Peyer's patch (tissue), 4 donors: ENCODE data around the gene CSNK2B. TPM values are rescaled to one million over a fixed set of nuclear protein-coding genes. Genes with fewer than 3 reads are reported as not detected.

Experiments
- DNase-seq, 3 donors: peaks; one replicate each; pipeline ENCODE4 v3.0.0-alpha.2; 2017 to 2019
- H3K27ac ChIP-seq, 4 donors: fragments of 200-600 bp; sonication (generic); one replicate each; pipeline ENCODE4 v1.5.1; 2016 to 2019
- H3K27me3 ChIP-seq, 2 donors: fragments of 200-600 bp; sonication (generic); one replicate each; pipeline ENCODE4 v1.5.1; 2019
- H3K36me3 ChIP-seq, 3 donors: fragments of 200-600 bp; sonication (generic); one replicate each; pipeline ENCODE4 v1.5.1; 2016 to 2019
- H3K4me1 ChIP-seq, 4 donors: fragments of 200-600 bp; sonication (generic); one replicate each; pipeline ENCODE4 v1.5.1; 2016 to 2019
- H3K4me3 ChIP-seq, 4 donors: fragments of 200-600 bp; sonication (generic); 1 replicate in 3 of 4; 2 replicates in 1 of 4; pipeline ENCODE4 v1.5.1; 2016 to 2019; ENCODE audit warnings: mild to moderate bottlenecking in 1 of 4
- H3K9me3 ChIP-seq, 4 donors: fragments of 200-600 bp; sonication (generic); one replicate each; pipeline ENCODE4 v1.5.1; 2016 to 2019; ENCODE audit warnings: mild to moderate bottlenecking in 1 of 4
- CTCF ChIP-seq, 6 experiments: fragments of 450-650 bp in 4 of 6; fragments of 200-600 bp in 2 of 6; sonication (generic) in 1 of 6; IDR thresholded peaks; one replicate each; pipeline ENCODE4 v1.5.1; 2017 to 2019; ENCODE audit warnings: antibody characterized with exemption in 6 of 6, mild to moderate bottlenecking in 3 of 6, moderate library complexity in 1 of 6
- POLR2A ChIP-seq, 2 donors: fragments of 450-650 bp; IDR thresholded peaks; one replicate each; pipeline ENCODE4 v1.5.1; 2017; ENCODE audit warnings: antibody characterized with exemption in 2 of 2, mild to moderate bottlenecking in 2 of 2, moderate library complexity in 2 of 2
- small RNA-seq, 2 donors: library from RNA; depleted of rRNA; stranded (forward); fragments of <200 nt; gene quantifications; one replicate each; pipeline ENCODE3, GENCODE V24; 2016
- total RNA-seq, 4 donors: library from RNA; depleted of rRNA; stranded (reverse); fragments of >200 nt; gene quantifications; one replicate each; pipeline ENCODE4 v1.1.0, GENCODE V29; 2016

Gene CSNK2B
- total RNA-seq, 4 donors from 2014 or later, result 209 to 243 (median 227) TPM

- H3K27ac ChIP-seq, result peak within 1 kb of the TSS in 1 of 4 donors; percentile 35
- TF ChIP-seq CTCF (IDR thresholded peaks at IDR 0.05) (no peak), POLR2A (IDR thresholded peaks at IDR 0.05) (no peak)
- H3K36me3 ChIP-seq, result no peaks in the 10 kb centered on the region
- H3K9me3 ChIP-seq, result no peaks in the 10 kb centered on the region
- H3K4me1 ChIP-seq, result peaks cover 0 to 15% (median 1%) of the 10 kb centered on the region in 4 donors
- no peaks in the 10 kb centered on the region for H3K27me3 ChIP-seq
- no peak for DNase-seq
- no peak within 1 kb of the TSS for H3K4me3 ChIP-seq
These were observed 49.4 kb downstream of the CSNK2B start, which contains the start of gene LY6G6D for GRCh38 chr6:31715022-31715958. Gene LY6G6D (plus strand): TSS chr6:31715348. CDS start chr6:31715356, 8 bp downstream.

DNA sequence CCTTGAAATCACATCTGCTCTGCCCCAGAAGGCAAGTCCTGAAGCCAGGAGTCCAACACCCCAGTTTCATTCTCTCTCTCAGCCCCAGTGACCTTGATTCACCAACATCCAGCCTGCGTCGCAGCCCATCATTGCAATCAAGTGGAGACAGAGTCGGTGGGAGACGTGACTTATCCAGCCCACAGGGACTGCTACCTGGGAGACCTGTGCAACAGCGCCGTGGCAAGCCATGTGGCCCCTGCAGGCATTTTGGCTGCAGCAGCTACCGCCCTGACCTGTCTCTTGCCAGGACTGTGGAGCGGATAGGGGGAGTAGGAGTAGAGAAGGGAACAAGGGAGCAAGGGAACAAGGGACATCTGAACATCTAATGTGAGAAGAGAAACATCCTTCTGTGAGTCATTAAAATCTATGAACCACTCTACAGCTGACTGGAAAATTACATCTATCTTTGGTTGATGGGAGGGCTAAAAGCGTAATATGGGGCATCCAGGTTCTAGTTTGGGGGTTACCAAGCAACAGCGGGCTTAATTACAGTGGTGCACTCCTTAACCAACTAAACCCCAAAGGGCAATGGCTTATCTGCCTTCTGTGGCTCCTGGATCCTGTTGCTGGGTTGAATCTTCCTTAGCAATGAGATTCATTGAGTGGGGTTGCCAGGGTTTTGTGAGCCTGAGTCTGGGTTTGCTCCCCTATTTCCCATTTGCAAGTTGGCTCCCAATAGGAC is 51.8 kb downstream of the CSNK2B start:
- Histone ChIP-seq H3K4me1 (peaks cover 0 to 8% (median 1%) of the 10 kb centered on the region in 4 donors), H3K27ac (peak overlapping the region in 1 of 4 donors; percentile 39), H3K36me3 (no peaks in the 10 kb centered on the region), H3K9me3 (no peaks in the 10 kb centered on the region), H3K27me3 (no peaks in the 10 kb centered on the region), H3K4me3 (no peak overlapping the region)
- no peak for TF ChIP-seq POLR2A (IDR thresholded peaks at IDR 0.05)
- TF ChIP-seq CTCF (IDR thresholded peaks at IDR 0.05), result no peak
- DNase-seq, result no peak

DNA sequence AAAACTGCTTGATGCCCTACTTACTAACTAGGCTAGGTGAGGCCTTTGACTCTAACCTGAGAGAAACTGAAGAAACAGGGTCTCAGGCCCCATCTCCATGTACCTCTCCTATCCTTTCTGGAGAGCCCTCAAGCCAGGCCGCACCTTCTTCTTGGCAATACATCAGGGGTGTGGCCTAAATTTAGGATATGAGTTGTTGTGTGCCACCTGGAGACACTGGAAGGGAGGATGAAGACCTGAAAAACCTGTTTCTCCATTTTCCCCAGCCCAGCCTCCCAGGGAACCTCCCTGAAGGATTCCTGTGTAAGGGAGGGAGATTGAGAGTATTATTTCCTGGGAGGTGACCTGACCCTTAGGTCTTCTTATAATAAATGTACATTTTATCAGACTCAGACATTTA is 52.4 kb downstream of the CSNK2B start:
- Histone ChIP-seq H3K27me3 (no peaks in the 10 kb centered on the region), H3K36me3 (no peaks in the 10 kb centered on the region), H3K9me3 (no peaks in the 10 kb centered on the region), H3K4me3 (no peak overlapping the region), H3K27ac (no peak overlapping the region), H3K4me1 (peaks cover 0 to 8% (median 1%) of the 10 kb centered on the region in 4 donors)
- TF ChIP-seq POLR2A (IDR thresholded peaks at IDR 0.05), result no peak
- no peak for TF ChIP-seq CTCF (IDR thresholded peaks at IDR 0.05)
- no peak for DNase-seq

- no peak for TF ChIP-seq POLR2A (IDR thresholded peaks at IDR 0.05)
- TF ChIP-seq CTCF (IDR thresholded peaks at IDR 0.05), result no peak
- Histone ChIP-seq H3K36me3 (no peaks in the 10 kb centered on the region), H3K4me3 (no peak overlapping the region), H3K9me3 (no peaks in the 10 kb centered on the region), H3K27me3 (no peaks in the 10 kb centered on the region), H3K4me1 (peaks cover 0 to under 1% (median 0%) of the 10 kb centered on the region in 4 donors), H3K27ac (no peak overlapping the region)
- DNase-seq, result no peak
These were observed 53.1 kb downstream of the CSNK2B start for GRCh38 chr6:31719001-31719400.

Small RNAs within 50 kb of the gene (small RNA-seq; reads per million reads assigned to genes)
- gene LY6G6D (0 reads per million in 2 donors), gene MIR4646 (0 to 0.47 reads per million in 2 donors), gene MIR6832 (0 reads per million in 2 donors), gene RF00019 (0 reads per million in 2 donors), gene SNORA38 (9.9 to 24.7 reads per million in 2 donors)

Other genes starting within 250 kb of the CSNK2B start
- gene MICB, start 167.9 kb upstream of the CSNK2B start, total RNA-seq, result 1 to 10 TPM; 4.7 to 9.9 (median 8.0) TPM
- gene MCCD1, start 137.1 kb upstream of the CSNK2B start, total RNA-seq, result not detected
- gene DDX39B, start 124.1 kb upstream of the CSNK2B start, total RNA-seq, result 1,000 to 10,000 TPM in 1 of 4 donors, 100 to 1,000 TPM in 3; 161 to 1,087 (median 280) TPM
- gene ATP6V1G2, start 119.5 kb upstream of the CSNK2B start, total RNA-seq, result not detected
- gene NFKBIL1, start 118.5 kb upstream of the CSNK2B start, total RNA-seq, result 10 to 100 TPM; 20.0 to 34.5 (median 30.1) TPM
- not detected for gene LTA, start 93.8 kb upstream of the CSNK2B start, total RNA-seq
- 1 to 10 TPM in 1 of 4 donors, under 1 TPM in 1, not detected in 2; 0.67 to 3.4 TPM for gene TNF, start 90.5 kb upstream of the CSNK2B start, total RNA-seq
- 10 to 100 TPM in 1 of 4 donors, not detected in 3; 14.9 TPM for gene LTB, start 83.7 kb upstream of the CSNK2B start, total RNA-seq
- gene LST1, start 79.8 kb upstream of the CSNK2B start, total RNA-seq, result 10 to 100 TPM in 1 of 4 donors, 1 to 10 TPM in 1, not detected in 2; 2.5 to 11.6 TPM
- gene NCR3, start 73.1 kb upstream of the CSNK2B start, total RNA-seq, result not detected
- gene AIF1, start 50.8 kb upstream of the CSNK2B start, total RNA-seq, result 100 to 1,000 TPM in 1 of 4 donors, 10 to 100 TPM in 1, 1 to 10 TPM in 2; 6.1 to 112 (median 11.2) TPM
- 100 to 1,000 TPM in 3 of 4 donors, 10 to 100 TPM in 1; 67.1 to 133 (median 126) TPM for gene PRRC2A, start 45.4 kb upstream of the CSNK2B start, total RNA-seq
- 100 to 1,000 TPM; 242 to 421 (median 323) TPM for gene BAG6, start 13.4 kb upstream of the CSNK2B start, total RNA-seq
- gene APOM, start 10.2 kb upstream of the CSNK2B start, total RNA-seq, result 10 to 100 TPM in 3 of 4 donors, not detected in 1; 10.0 to 34.9 (median 10.9) TPM
- 10 to 100 TPM; 26.4 to 46.7 (median 37.2) TPM for gene C6orf47, start 5.3 kb upstream of the CSNK2B start, total RNA-seq
- gene GPANK1, start 1.1 kb upstream of the CSNK2B start, total RNA-seq, result 10 to 100 TPM; 29.4 to 63.5 (median 41.9) TPM
- 10 to 100 TPM in 3 of 4 donors, 1 to 10 TPM in 1; 7.2 to 25.6 (median 19.7) TPM for gene LY6G5B, start 3.9 kb downstream of the CSNK2B start, total RNA-seq
- gene LY6G5C, start 15.0 kb downstream of the CSNK2B start, total RNA-seq, result not detected
- 10 to 100 TPM; 44.1 to 92.6 (median 63.1) TPM for gene ABHD16A, start 37.2 kb downstream of the CSNK2B start, total RNA-seq
- gene LY6G6F, start 40.8 kb downstream of the CSNK2B start, total RNA-seq, result not detected
- not detected for gene LY6G6D, start 49.3 kb downstream of the CSNK2B start, total RNA-seq
- gene LY6G6C, start 55.7 kb downstream of the CSNK2B start, total RNA-seq, result not detected
- gene MPIG6B, start 57.3 kb downstream of the CSNK2B start, total RNA-seq, result not detected
- gene DDAH2, start 63.2 kb downstream of the CSNK2B start, total RNA-seq, result 100 to 1,000 TPM in 1 of 4 donors, 10 to 100 TPM in 3; 25.6 to 136 (median 53.3) TPM
- 100 to 1,000 TPM; 207 to 307 (median 270) TPM for gene CLIC1, start 70.5 kb downstream of the CSNK2B start, total RNA-seq
- 10 to 100 TPM; 21.4 to 72.6 (median 46.1) TPM for gene MSH5, start 73.9 kb downstream of the CSNK2B start, total RNA-seq
- gene SAPCD1, start 96.6 kb downstream of the CSNK2B start, total RNA-seq, result 10 to 100 TPM in 1 of 4 donors, 1 to 10 TPM in 3; 6.6 to 10.3 (median 9.5) TPM
- 10 to 100 TPM in 3 of 4 donors, not detected in 1; 16.8 to 26.0 (median 19.7) TPM for gene VWA7, start 111.2 kb downstream of the CSNK2B start, total RNA-seq
- gene VARS1, start 129.7 kb downstream of the CSNK2B start, total RNA-seq, result 10 to 100 TPM; 33.9 to 53.6 (median 44.7) TPM
- 10 to 100 TPM; 11.8 to 42.9 (median 19.1) TPM for gene LSM2, start 140.9 kb downstream of the CSNK2B start, total RNA-seq
- 1 to 10 TPM in 2 of 4 donors, under 1 TPM in 1, not detected in 1; 0.88 to 1.7 (median 1.5) TPM for gene HSPA1L, start 149.2 kb downstream of the CSNK2B start, total RNA-seq
- 100 to 1,000 TPM in 1 of 4 donors, 10 to 100 TPM in 3; 38.1 to 123 (median 67.0) TPM for gene HSPA1A, start 149.5 kb downstream of the CSNK2B start, total RNA-seq
- gene HSPA1B, start 161.7 kb downstream of the CSNK2B start, total RNA-seq, result 100 to 1,000 TPM in 3 of 4 donors, 10 to 100 TPM in 1; 85.7 to 199 (median 146) TPM
- 100 to 1,000 TPM in 1 of 4 donors, 10 to 100 TPM in 3; 11.6 to 100 (median 81.8) TPM for gene NEU1, start 196.7 kb downstream of the CSNK2B start, total RNA-seq
- 100 to 1,000 TPM in 3 of 4 donors, 10 to 100 TPM in 1; 64.4 to 508 (median 436) TPM for gene SLC44A4, start 212.9 kb downstream of the CSNK2B start, total RNA-seq
- 10 to 100 TPM; 25.0 to 75.1 (median 50.6) TPM for gene EHMT2, start 231.6 kb downstream of the CSNK2B start, total RNA-seq
- 1 to 10 TPM in 3 of 4 donors, not detected in 1; 1.0 to 5.0 (median 1.9) TPM for gene ZBTB12, start 236.0 kb downstream of the CSNK2B start, total RNA-seq